ENCODE results near the gene OTUB2.

GRCh38 chr14:94034886-94035285 is 8.7 kb downstream of the OTUB2 start:
- TF ChIP-seq EZH2phosphoT487 (IDR thresholded peaks at IDR 0.05; ENCODE audit: insufficient read depth, low read depth) (no peak), EZH2 (IDR thresholded peaks at IDR 0.05; ENCODE audit: insufficient read depth, poor library complexity, severe bottlenecking) (no peak)
